ENCODE results near the gene IL17RA. TPM values are rescaled to one million over a fixed set of nuclear protein-coding genes. Genes with fewer than 3 reads are reported as not detected.
A peak's percentile ranks its signal among the peaks of the same experiment; 100 is the strongest.

Gene IL17RA
- total and polyA plus RNA-seq, 2 of the 4 experiments (the other 2 are of a cell fraction) = 5.2 to 15.3 TPM

GRCh38 chr22:17120281-17120680 lies 35.5 kb downstream of the IL17RA start:
- Histone ChIP-seq H2BK15ac (ENCODE audit: low read depth, low read length) (no peak overlapping the region), H2AFZ (replicated peaks; ENCODE audit: low read length, poor library complexity) (peak overlapping the region; percentile 21), H3K4ac (ENCODE audit: low read depth, low read length) (no peak overlapping the region), H3K9me3 (ENCODE audit: control insufficient read depth, insufficient read depth, low read length) (no peaks in the 10 kb centered on the region), H3K23ac (ENCODE audit: low read depth, low read length) (no peak overlapping the region), H3K18ac (ENCODE audit: low read depth, low read length) (no peak overlapping the region), H2BK5ac (ENCODE audit: low read depth, low read length, poor library complexity, severe bottlenecking) (no peak overlapping the region), H4K91ac (ENCODE audit: insufficient read depth, low read depth, low read length) (no peak overlapping the region), H4K5ac (ENCODE audit: low read depth, low read length) (no peak overlapping the region), H3K14ac (replicated peaks; ENCODE audit: low read depth, low read length) (no peak overlapping the region), H3K27me3 (ENCODE audit: control insufficient read depth, insufficient read depth, low read length) (peaks cover 29% of the 10 kb centered on the region), H3K9ac (ENCODE audit: low read depth, low read length) (no peak overlapping the region), H3K79me1 (ENCODE audit: low read depth in 1 of 2, low read length in 2 of 2) (no peaks in the 10 kb centered on the region), H2BK20ac (ENCODE audit: low read depth, low read length) (no peak overlapping the region), H3K4me1 (ENCODE audit: control insufficient read depth, insufficient read depth, low read length) (no peaks in the 10 kb centered on the region), H2AK9ac (replicated peaks; ENCODE audit: low read depth, low read length, poor library complexity) (no peak overlapping the region), H3K4me3 (ENCODE audit: insufficient read depth, low read depth, low read length) (no peak overlapping the region), H3K27ac (ENCODE audit: insufficient read depth, low read length) (no peak overlapping the region), H2AK5ac (ENCODE audit: low read depth, low read length) (no peak overlapping the region), H3K4me2 (ENCODE audit: low read depth, low read length) (no peak overlapping the region), H3K56ac (ENCODE audit: extremely low read depth, insufficient read depth, low read length) (no peak overlapping the region), H4K20me1 (ENCODE audit: insufficient read depth, low read length) (no peaks in the 10 kb centered on the region), H4K8ac (ENCODE audit: low read depth in 2 of 2, low read length in 2 of 2) (no peak overlapping the region), H3K9me1 (ENCODE audit: insufficient read depth, low read length) (no peaks in the 10 kb centered on the region), H2BK120ac (ENCODE audit: low read depth, low read length) (no peak overlapping the region), H3K36me3 (ENCODE audit: control insufficient read depth, insufficient read depth, low read length) (no peaks in the 10 kb centered on the region)
- no TSS peak for BruUV-seq (replicated peaks)
- DNase-seq (peak; percentile 30), ATAC-seq (ENCODE audit: low read depth) (peak; percentile 62)
- TF ChIP-seq MAZ (IDR thresholded peaks at IDR 0.05; ENCODE audit: borderline replicate concordance, low read depth, low read length) (peak; percentile 54; the same call in 1 of the 2 replicates), FOS (IDR thresholded peaks at IDR 0.05; ENCODE audit: low read depth, low read length) (no peak), MXI1 (IDR thresholded peaks at IDR 0.05; ENCODE audit: borderline replicate concordance, low read depth, low read length) (peak; percentile 41; the same call in 1 of the 2 replicates)
- 1% methylated on average over 16 of the region's 45 CpGs; no CpG with 5 or more reads in 1 of the 2 experiments for WGBS, 2 experiments (ENCODE audit: extremely low coverage in 2 of 2, insufficient read length in 1 of 2)
- dilution Hi-C loops (cut with HindIII; ENCODE audit: low sequenced_read_pairs, unreplicated experiment) (no loop called here), intact Hi-C loops (cut with micrococcal nuclease) (no loop called here), in situ Hi-C loops (cut with MboI; ENCODE audit: low sequenced_read_pairs) (no loop called here)
- ChIA-PET CTCF (interaction anchor here (0.6 kb wide), 1 partner anchor 384 kb away, joined by 3 read pairs; no protein-coding TSS in a partner anchor), POLR2A (ENCODE audit: unreplicated experiment) (no interaction called here)
